GM21360 (cell line): ENCODE data around the gene RAB11A.

Experiments
- ATAC-seq: cut with Tn5 transposase; IDR thresholded peaks from one replicate; pipeline ENCODE4 v1.9.1; 2021; ENCODE audit warnings: mild to moderate bottlenecking, moderate library complexity; ENCODE audit not compliant: unreplicated experiment

The RAB11A gene

DNA sequence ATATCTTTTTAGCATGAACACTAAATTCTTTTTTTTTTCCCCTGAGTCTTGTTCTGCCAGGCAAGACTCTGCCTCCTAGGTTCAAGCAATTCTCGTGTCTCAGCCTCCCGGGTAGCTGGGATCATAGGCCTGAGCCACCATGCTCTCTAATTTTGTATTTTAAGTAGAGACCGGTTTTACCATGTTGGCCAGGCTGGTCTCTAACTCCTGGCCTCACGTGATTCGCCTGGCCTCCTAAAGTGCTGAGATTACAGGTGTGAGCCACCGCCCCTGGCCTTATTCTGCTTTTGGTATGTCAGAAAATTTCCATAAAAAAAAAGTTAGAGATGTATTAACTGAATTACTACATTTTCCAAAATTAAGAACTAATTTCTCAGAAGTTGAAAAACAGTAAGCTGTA is 14.3 kb downstream of the RAB11A start:
- ATAC-seq: no peak

DNA sequence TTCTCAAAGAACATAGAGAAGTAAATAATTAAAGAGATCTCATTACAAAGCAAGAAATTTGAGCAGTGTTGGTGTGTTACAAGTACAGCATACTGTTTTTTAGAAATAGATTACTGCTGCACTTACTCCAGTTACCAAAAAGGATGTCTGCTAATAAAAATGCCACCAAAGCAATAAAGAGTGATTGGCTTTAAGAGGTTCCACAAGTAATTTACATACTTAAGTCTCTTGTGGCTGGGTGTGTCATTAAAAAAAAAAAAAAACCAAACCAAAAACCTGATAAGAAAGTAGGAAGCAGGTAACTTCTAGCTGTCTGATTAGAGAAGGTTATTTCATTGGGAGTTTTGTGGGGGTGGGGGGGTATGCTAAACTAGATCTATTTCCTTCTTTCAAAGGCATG is 15.2 kb downstream of the RAB11A start:
- no peak for ATAC-seq

DNA sequence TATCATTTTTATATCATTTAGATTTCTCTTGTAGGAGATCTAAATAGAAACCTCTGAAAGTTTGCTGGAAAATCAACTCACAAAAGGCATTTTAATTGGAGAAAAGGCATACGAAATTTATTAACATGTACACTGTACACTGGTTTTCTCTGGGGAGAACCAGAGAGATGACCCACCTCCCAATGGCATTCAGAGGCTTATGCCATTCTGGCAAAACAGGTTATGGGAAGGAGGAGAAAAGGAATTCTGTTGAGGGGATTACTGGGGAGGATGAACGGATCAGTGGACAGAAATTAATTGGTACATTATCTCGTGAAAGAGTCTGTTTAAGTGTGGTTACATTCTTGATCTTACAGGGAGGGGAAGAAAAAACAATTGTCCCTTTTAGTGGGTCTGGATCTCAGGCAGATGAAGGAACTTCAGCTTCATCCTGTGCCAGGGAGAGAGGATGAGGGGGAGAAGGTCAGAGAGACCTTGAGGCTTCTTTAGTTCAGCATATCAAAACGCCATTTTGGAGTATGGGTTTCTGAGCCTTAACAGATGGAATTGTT is 16.5 kb downstream of the RAB11A start:
- no peak for ATAC-seq

DNA sequence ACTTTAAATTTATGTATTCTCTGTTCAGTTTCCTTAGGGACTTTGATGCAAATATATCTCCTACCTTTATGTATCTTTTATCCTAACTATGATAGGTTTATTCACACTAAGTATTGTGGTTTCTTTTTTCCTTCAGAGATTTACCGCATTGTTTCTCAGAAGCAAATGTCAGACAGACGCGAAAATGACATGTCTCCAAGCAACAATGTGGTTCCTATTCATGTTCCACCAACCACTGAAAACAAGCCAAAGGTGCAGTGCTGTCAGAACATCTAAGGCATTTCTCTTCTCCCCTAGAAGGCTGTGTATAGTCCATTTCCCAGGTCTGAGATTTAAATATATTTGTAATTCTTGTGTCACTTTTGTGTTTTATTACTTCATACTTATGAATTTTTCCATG is 18.3 kb downstream of the RAB11A start:
- no peak for ATAC-seq

DNA sequence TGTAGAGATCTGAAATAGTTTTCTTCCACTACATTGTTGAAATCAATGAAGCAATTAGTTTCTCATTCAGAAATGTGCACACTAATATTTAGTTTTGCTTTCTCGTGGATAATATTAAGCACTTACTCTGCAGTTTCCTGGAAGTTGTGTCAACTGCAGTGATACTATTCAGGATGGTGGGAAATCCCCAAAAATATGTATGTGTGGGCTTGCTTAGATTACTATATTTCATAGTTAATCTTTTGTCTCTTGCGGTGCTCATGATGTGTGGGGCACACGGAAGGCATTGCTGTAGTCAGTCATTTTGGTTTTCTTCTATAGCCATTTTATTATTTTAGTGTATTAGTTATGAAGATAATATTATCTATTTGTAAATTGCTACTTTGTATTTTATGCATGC is 19.7 kb downstream of the RAB11A start:
- no peak for ATAC-seq

DNA sequence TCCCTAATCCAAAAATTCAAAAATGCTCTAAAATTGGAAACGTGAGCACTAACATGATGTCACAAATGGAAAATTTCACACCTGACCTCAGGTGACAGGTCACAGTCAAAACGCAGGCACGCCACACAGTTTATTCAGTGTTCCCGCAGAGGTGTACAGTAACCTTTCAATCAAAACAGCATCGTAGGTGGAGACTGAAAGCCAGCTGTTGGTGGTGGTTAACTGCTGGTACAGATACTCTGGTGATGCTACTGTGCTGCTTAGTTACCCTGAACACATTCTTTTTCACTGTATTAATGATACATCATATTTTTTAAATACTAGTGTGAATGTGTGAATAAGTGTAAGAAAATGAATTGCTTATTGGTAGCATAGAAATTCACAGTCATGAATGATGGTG is 23.8 kb downstream of the RAB11A start:
- ATAC-seq: no peak

GRCh38 chr15:65896236-65896635 is 26.9 kb downstream of the RAB11A start:
- no peak for ATAC-seq

- no peak for ATAC-seq
Measured at GRCh38 chr15:65900488-65900887, 31.2 kb downstream of the RAB11A start.

GRCh38 chr15:65901336-65901735 is 32.0 kb downstream of the RAB11A start:
- ATAC-seq: no peak

DNA sequence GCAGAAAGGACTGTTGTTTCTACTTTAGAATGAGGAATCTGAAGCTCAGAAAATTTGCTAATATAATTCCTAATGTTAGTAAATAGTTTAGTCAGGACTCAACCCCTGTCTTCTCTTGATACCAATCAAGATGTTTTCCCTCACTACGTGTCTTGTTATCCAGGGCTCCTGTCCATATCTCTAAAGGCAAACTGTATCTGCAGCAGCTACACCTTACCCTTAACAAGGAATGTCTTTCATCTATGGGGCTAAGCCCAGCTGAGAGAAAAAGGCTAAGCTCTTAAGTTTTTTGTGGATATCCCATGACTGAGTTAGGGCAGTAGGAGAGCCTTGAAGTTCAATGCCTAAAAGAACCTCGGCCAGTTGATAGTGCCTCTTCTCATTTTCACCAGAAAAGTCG is 32.5 kb downstream of the RAB11A start:
- no peak for ATAC-seq

DNA sequence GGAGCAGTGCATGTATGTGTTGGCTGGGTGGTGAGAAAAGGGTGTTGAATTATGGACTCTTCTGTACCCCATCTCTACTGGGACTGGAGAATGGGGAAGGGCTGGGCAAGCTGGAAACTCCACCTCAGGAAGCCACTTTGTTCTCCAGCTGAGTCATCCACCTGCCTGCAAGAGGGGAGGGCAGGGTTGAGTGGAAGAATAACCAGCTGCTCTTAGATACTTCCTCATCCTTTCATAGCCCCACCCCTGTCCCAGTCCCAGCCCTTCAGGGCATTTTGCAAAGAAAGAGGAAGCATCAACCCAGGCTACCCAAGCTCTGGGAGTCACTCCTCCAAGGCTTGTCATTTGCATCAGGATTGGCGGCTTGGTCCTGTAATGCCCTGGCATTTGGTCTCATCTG is 33.1 kb downstream of the RAB11A start:
- ATAC-seq: peak; percentile 58

GRCh38 chr15:65903296-65904073 is 34.2 kb downstream of the RAB11A start:
- ATAC-seq: no peak

- no peak for ATAC-seq
Measured at GRCh38 chr15:65904301-65904700, 35.0 kb downstream of the RAB11A start.

- no peak for ATAC-seq
Measured at GRCh38 chr15:65906396-65906795, 37.1 kb downstream of the RAB11A start.

DNA sequence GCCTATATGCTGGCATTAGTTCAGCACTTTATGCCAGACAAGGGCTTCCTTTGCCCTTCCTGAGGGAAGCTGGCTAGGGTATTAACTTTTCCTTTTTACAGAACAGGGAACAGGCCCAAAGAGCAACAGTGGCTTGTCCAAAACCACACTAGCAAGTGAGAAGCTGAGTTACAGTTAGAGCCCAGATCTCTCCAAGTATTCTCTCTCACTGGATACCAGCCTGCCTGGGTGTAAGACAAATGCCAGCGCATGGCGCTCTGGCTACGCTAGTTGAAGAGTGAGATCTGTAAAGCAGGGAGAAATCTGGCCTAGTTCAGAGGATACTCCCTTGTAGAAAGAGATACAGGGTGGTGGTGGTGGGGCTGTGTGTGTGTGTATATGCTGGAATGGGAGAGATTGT is 38.4 kb downstream of the RAB11A start:
- no peak for ATAC-seq

DNA sequence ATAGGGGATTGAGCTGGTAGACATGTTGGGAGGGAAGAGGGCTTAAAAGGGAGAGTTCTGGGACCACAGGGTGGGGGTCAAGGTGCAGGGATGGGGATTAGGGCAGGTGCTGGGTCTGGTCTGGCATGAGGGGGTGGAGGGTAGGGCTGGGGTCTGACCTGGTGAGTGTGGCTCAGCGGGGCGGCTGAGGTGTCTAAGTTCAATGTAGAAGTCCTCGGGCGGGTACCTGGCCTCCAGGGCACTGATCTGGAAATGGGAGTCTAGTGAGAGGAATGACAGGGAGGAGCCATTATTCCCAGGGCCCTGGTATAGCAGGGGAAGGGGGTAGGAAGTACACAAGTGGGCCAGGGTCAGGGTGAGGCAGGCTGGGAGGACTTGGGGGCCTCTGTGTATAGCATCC is 39.6 kb downstream of the RAB11A start:
- no peak for ATAC-seq

GRCh38 chr15:65909831-65910230 is 40.5 kb downstream of the RAB11A start:
- no peak for ATAC-seq

- no peak for ATAC-seq
Measured at GRCh38 chr15:65910341-65910740, 41.0 kb downstream of the RAB11A start.

GRCh38 chr15:65912235-65912634 is 42.9 kb downstream of the RAB11A start:
- ATAC-seq: no peak

- ATAC-seq: no peak
Measured at GRCh38 chr15:65913631-65914199, 44.4 kb downstream of the RAB11A start.

- ATAC-seq: no peak
Measured at GRCh38 chr15:65914386-65914785, 45.1 kb downstream of the RAB11A start.
